Stimulated activated naive CD8-positive, alpha-beta T cell treated with anti-CD3 and anti-CD28 coated beads, Interleukin-15, amount 100 ng/mL, for 72 hours (primary cell): ENCODE results near the gene PDZD2.
A peak's percentile ranks its signal among the peaks of the same experiment; 100 is the strongest.

Experiments
- ATAC-seq: fragments of 150-1000 bp; cut with Tn5 transposase; 2 replicates; pipeline ENCODE4 v1.10.0; 2021; ENCODE audit warnings: mild to moderate bottlenecking, moderate library complexity
- DNase-seq, 2 donors: peaks; one replicate each; pipeline ENCODE4 v3.0.0; 2021 to 2022
- H3K27ac Mint-ChIP-seq, 2 donors: one replicate each; pipeline ENCODE4 v1.8.0; 2022; ENCODE audit warnings: mild to moderate bottlenecking in 2 of 2, mixed read lengths in 2 of 2, moderate library complexity in 2 of 2
- H3K27me3 Mint-ChIP-seq: one replicate; pipeline ENCODE4 v1.8.0; 2022; ENCODE audit warnings: mixed read lengths
- H3K4me1 Mint-ChIP-seq: one replicate; pipeline ENCODE4 v1.8.0; 2022; ENCODE audit warnings: mild to moderate bottlenecking, mixed read lengths
- H3K4me3 Mint-ChIP-seq, 2 donors: one replicate each; pipeline ENCODE4 v1.8.0; 2022; ENCODE audit warnings: mild to moderate bottlenecking in 2 of 2, mixed read lengths in 2 of 2, moderate library complexity in 1 of 2
- H3K9me3 Mint-ChIP-seq, 2 donors: one replicate each; pipeline ENCODE4 v1.8.0; 2022; ENCODE audit warnings: mixed read lengths in 2 of 2

PDZD2 gene

DNA sequence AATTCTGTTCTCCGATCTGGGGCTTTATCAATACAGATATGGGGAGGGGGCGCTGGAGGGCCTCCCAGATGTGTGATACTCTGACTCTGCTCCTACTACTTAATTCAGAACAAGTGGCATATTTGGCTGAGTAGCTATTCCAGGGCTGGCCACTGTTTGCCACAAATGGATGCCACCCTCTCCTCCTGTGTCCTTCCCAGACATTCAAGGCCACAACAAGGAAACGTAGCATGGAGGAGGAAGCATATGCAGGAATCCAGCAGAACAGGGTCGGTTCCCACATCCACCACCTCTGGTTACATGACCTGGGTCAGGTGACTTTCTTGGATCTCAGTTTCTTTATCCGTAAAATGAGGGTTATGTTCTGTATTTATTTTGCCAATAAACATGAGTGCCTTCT, 404.2 kb downstream of the PDZD2 start:
- H3K4me1 Mint-ChIP-seq = no peaks in the 10 kb centered on the region
- H3K4me3 Mint-ChIP-seq = no peak overlapping the region
- no peaks in the 10 kb centered on the region for H3K9me3 Mint-ChIP-seq
- DNase-seq (no peak), ATAC-seq (no peak)
- no peak overlapping the region for H3K27ac Mint-ChIP-seq
- H3K27me3 Mint-ChIP-seq = no peaks in the 10 kb centered on the region

DNA sequence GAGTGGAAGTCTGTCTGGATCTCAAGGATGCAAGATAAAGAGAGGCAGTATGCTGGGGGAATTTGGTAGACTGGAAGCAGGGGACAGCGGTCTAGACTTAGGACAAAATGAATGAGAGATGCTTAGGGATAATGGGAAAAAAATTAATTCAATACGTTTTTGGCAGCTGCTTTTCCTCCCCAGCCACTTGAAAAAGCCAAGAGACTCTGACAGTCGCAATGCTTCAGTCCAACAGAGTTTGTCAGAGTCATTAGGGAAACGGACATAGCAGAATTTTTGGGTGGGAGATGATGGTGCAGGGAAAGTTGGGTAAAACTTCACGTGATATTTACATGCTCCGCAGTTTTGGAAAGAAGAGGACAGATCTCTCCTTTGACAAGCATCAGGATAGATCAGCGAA, 405.5 kb downstream of the PDZD2 start:
- Mint-ChIP-seq H3K27me3 (no peaks in the 10 kb centered on the region), H3K4me1 (no peaks in the 10 kb centered on the region), H3K4me3 (no peak overlapping the region), H3K27ac (no peak overlapping the region), H3K9me3 (no peaks in the 10 kb centered on the region)
- DNase-seq (no peak), ATAC-seq (no peak)

DNA sequence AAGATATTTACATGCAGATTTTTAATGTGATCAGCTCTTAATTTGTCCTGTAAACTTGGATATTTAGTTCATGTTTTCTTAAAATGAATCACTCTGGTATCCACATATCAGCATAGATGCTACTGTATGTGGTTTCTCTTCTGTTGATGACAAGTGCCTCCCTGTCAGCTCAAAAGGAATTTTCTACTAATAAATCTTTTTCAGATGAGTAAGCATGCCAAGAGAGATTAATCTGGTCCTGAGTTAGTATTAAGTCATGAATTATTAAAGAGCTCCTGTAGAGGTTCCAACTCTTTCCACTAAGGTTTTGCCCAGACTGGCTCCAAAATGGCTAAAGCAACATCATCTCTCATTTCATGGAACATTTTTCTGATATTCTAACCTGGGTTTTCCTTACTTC, 406.0 kb downstream of the PDZD2 start:
- Mint-ChIP-seq H3K9me3 (no peaks in the 10 kb centered on the region), H3K4me3 (no peak overlapping the region), H3K4me1 (no peaks in the 10 kb centered on the region), H3K27ac (no peak overlapping the region), H3K27me3 (no peaks in the 10 kb centered on the region)
- DNase-seq (no peak), ATAC-seq (no peak)

DNA sequence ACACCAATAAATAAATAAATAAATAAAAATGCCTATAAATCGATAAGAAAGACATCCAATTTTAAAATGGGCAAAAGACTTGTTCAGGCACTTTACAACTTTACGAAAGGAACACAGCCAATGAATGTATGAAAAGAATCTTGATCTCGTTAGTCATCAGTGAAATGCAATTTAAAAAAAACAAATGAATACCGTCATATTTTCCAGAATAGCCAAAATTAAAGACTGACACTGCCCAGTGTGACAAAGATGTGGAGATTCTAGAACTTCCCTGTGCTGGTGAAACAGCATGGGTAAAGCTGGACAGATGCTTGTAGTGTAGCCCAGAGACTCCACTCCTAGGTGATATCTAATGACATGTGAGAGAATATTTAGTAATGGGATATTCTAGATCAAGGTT, 408.1 kb downstream of the PDZD2 start:
- no peaks in the 10 kb centered on the region for H3K4me1 Mint-ChIP-seq
- ATAC-seq = no peak
- no peaks in the 10 kb centered on the region for H3K9me3 Mint-ChIP-seq
- no peaks in the 10 kb centered on the region for H3K27me3 Mint-ChIP-seq
- no peak overlapping the region for H3K4me3 Mint-ChIP-seq
- no peak overlapping the region for H3K27ac Mint-ChIP-seq
- no peak for DNase-seq

DNA sequence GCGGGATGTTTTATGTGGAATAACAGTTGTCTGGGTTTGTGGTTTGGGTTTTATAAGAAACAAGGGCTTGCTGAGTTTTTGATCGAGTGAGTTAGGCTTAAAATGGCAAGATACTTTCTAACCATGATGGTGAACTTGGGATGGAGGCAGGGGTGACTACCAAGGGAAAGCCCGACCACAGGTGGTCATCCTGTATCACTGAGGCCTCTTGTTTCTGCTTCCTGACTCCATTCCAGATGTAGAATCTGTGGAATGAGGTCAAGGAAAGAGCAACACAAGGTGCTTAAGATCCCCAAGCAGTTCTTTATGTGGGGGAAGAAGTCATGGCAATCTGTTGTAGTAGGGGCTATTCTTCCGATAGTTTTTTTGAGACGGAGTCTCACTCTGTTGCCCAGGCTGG, 412.9 kb downstream of the PDZD2 start:
- DNase-seq (no peak), ATAC-seq (no peak)
- Mint-ChIP-seq H3K9me3 (no peaks in the 10 kb centered on the region), H3K4me3 (no peak overlapping the region), H3K4me1 (no peaks in the 10 kb centered on the region), H3K27me3 (no peaks in the 10 kb centered on the region), H3K27ac (no peak overlapping the region)

DNA sequence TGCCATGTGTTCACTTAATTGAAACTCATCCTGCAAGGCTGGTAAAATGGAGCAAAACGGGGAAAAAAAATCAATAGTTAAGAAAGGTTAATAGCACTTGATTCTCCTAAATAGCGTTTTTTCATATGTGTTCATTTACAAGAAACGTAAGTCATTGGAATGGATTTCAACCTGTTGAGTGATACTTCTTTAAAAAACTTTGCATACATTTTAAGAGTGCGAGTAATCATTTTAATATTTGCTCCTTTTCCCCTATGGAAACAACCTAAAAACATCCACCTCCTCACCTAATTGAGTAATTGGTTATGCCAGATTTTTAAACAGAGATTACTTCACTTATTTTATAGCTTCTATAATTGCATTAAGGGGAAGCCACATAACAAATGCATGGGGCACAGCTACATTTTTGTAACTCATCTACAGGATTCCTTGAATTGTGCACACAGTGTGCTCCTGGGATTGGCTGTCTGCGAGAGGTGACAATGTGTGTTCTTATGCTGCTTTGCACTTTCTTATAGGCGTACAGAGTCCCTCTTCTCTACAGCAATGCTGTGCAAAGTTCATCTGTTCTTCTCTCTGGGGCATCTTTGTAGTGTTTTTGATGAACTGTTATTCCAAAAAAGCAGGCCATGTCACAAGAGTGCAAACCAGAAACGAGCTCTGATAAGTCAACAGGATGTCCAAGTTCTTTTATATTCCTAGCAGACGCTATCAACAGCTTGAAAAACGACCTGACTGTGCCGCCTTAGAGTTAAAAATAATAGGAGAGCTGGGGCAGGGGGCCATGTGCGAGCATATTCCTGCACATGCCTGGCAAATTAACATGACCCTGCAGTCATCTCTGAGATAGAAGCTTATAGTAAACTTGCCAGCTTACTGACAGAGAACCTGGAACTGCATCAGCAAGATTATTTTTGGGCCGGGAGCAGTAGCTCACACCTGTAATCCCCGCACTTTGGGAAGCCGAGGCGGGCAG, 417.2 kb downstream of the PDZD2 start:
- no peak for DNase-seq
- H3K27ac Mint-ChIP-seq = no peak overlapping the region
- no peak for ATAC-seq
- no peak overlapping the region for H3K4me3 Mint-ChIP-seq
- H3K4me1 Mint-ChIP-seq = no peaks in the 10 kb centered on the region
- H3K27me3 Mint-ChIP-seq = no peaks in the 10 kb centered on the region
- no peaks in the 10 kb centered on the region for H3K9me3 Mint-ChIP-seq

DNA sequence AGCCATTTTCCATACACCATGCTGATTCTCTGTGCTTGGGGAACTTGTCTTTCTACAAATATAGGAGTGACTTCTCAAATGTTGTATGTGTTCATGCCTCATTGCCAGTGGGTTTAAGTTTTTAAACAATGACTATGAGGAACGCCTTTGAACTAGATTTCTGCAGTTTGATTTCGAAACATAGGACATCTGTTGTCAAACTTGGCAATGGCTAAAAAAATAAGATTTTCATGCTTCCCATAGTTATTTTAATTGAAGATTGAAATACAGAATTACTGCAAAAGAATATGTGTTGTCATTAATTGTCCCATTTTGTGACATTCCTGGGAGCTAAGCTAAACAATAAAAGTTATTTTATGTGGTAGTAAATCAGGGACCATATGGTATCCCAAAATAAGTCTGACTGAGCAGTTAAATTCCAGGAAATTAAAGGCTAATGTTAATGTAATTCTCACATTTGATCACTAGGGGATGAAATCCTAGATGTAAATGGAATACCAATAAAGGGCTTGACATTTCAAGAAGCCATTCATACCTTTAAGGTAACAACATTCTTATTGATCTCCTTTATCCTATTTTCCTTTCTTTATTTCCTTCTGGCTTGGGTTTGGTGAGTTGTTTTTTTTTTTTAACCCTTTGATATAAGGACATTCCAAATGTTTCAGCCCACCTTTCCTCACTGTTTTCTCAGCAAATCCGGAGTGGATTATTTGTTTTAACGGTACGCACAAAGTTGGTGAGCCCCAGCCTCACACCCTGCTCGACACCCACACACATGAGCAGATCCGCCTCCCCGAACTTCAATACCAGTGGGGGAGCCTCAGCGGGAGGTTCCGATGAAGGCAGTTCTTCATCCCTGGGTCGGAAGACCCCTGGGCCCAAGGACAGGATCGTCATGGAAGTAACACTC, 418.5 kb downstream of the PDZD2 start:
- Mint-ChIP-seq H3K4me1 (no peaks in the 10 kb centered on the region), H3K27ac (no peak overlapping the region), H3K9me3 (no peaks in the 10 kb centered on the region), H3K4me3 (no peak overlapping the region), H3K27me3 (no peaks in the 10 kb centered on the region)
- no peak for DNase-seq
- no peak for ATAC-seq

DNA sequence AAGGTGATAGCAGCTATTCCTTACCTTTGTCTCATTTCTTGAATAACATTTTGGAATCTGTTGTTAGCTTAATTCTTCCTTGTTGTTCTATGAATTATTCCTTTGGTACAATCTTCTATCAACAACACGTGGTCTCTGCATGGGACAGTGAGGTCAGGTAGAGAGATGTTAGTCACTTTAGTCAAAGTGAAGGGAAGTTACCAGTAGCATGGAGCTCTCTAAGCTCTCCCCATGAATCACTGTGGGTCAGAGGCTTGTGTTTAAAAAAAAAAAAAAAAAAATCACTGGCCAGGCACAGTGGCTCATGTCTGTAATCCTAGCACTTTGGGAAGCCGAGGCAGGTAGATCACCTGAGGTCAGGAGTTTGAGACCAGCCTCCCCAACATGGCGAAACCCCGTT, 419.2 kb downstream of the PDZD2 start:
- no peak for ATAC-seq
- Mint-ChIP-seq H3K9me3 (no peaks in the 10 kb centered on the region), H3K4me3 (no peak overlapping the region), H3K27ac (no peak overlapping the region), H3K4me1 (no peaks in the 10 kb centered on the region), H3K27me3 (no peaks in the 10 kb centered on the region)
- DNase-seq = no peak

DNA sequence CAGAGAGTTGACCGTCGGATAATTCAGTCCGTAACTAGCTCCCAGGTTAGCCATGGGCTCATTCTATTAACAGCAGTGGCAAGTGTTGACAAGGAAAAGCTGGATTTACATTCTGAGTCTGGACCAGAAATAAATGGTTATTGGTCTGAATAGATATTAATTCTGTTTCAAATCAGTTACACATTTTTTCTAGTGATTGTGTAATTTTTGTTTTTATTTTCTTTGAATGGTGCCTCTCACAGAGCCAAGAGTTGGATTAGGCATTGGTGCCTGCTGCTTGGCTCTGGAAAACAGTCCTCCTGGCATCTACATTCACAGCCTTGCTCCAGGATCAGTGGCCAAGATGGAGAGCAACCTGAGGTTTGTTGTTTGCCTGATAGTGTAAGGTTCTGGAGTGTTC, 420.1 kb downstream of the PDZD2 start:
- H3K9me3 Mint-ChIP-seq = no peaks in the 10 kb centered on the region
- DNase-seq (no peak), ATAC-seq (no peak)
- H3K4me3 Mint-ChIP-seq = no peak overlapping the region
- H3K27me3 Mint-ChIP-seq = no peaks in the 10 kb centered on the region
- no peak overlapping the region for H3K27ac Mint-ChIP-seq
- no peaks in the 10 kb centered on the region for H3K4me1 Mint-ChIP-seq

DNA sequence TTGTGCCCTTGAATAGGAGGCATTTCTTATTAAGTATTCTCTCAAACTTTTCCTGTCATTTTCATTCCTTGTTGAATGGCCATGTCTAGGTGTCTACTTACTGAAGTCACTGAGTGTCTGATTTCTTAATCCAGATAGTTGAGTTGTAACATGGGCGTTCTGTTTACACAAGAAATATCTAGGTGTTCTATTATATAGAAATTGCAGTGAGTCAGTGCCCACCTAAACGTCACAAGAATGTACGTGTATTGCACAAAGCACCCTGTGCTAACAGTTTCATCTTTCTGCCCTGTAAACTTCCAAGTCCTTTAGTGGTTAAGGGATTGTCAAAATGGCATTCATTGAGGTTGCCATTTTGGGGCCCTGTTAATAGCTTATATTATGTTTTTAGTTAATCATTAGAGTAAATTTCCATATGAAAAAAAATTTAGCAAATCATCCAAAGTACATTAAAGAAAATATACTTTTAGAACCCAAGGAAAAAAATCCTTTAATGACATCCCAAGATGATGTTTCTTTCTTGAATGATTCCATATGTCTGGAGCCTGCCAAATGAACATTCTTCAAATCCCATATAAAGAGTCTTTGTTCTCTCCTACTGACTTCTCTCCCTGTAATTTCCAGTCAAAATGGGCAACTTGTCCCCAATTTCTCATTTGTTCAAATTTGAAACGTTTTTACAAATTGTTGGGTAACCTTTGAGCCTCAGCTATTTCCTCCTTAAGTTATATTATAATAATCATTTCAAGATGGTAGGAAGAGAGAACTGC, 421.0 kb downstream of the PDZD2 start:
- no peaks in the 10 kb centered on the region for H3K27me3 Mint-ChIP-seq
- DNase-seq (no peak), ATAC-seq (no peak)
- no peaks in the 10 kb centered on the region for H3K4me1 Mint-ChIP-seq
- H3K27ac Mint-ChIP-seq = no peak overlapping the region
- H3K9me3 Mint-ChIP-seq = no peaks in the 10 kb centered on the region
- H3K4me3 Mint-ChIP-seq = no peak overlapping the region

DNA sequence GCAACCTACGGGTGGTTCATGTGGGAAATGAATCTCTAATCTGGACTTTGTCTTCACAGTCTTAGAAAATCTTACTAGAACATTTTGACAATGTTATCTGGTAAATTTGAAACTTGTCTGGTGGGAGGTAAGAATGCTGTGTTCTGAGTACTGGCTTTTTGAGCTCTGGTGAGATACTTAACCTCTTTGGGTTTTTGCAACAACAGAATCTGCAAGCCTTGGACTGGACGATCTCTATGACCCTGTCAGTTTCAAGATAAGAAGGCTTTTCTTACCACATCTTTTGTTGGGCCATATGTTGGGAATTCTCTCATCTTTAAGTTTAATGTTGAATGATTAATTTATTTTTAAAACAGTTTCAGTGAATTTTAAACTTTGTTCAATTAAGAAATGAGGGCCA, 422.3 kb downstream of the PDZD2 start:
- DNase-seq (no peak), ATAC-seq (no peak)
- H3K27me3 Mint-ChIP-seq = no peaks in the 10 kb centered on the region
- no peak overlapping the region for H3K27ac Mint-ChIP-seq
- H3K4me3 Mint-ChIP-seq = no peak overlapping the region
- no peaks in the 10 kb centered on the region for H3K4me1 Mint-ChIP-seq
- H3K9me3 Mint-ChIP-seq = no peaks in the 10 kb centered on the region

DNA sequence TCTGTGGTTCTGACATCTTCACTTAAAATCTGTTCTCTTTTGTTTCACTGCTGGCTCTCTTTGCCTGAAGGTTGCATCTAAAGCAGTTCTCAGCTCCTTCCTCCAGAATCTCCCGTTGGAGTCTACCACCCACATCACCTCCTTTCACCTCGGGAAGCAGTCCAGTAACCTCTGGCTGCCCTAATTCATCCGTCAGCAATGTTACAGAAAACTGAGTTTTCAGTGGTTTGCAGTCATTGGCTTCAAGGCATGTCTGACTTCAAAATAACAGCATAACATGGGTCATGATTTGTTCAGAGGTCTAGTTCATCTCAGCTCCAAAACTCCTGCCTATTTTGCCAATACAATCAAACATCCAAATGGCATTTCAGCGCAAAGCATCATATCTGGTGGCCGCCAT, 427.5 kb downstream of the PDZD2 start:
- H3K4me1 Mint-ChIP-seq = no peaks in the 10 kb centered on the region
- H3K9me3 Mint-ChIP-seq = no peaks in the 10 kb centered on the region
- DNase-seq (no peak), ATAC-seq (no peak)
- peak overlapping the region in 1 of 2 donors; percentile 16 for H3K27ac Mint-ChIP-seq
- H3K4me3 Mint-ChIP-seq = no peak overlapping the region
- no peaks in the 10 kb centered on the region for H3K27me3 Mint-ChIP-seq

DNA sequence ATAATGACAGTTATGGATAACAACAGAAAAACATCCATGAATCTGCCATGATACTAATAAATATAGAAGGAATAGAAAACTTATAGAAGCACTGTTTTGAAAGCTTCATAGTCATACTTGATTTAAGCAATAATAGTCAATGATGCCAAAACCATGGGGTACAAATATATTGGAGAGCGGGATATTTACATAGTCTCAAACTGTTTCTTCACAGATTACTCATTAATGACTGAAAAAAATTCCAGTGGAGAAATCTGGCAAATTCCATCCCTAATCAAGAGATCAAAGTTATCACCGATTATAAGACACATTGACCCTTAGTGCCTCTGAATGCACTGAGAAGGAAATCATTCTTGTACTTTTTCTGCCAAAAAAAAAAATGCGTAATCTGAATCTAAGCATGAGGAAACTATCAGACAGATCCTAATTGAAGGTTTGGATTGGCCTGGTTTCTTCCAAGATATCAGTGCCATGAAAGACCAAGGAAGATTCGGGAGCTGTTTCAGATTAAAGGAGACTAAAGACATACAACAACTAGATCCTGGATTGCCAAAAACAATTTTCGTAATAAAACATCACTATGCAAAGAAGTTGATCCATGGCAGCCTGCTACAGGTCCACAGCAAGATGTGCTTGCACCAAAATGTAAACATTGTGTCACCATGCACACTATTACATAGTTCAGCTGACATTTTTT, 429.0 kb downstream of the PDZD2 start:
- H3K4me3 Mint-ChIP-seq = no peak overlapping the region
- ATAC-seq = no peak
- H3K9me3 Mint-ChIP-seq = no peaks in the 10 kb centered on the region
- no peaks in the 10 kb centered on the region for H3K4me1 Mint-ChIP-seq
- H3K27me3 Mint-ChIP-seq = no peaks in the 10 kb centered on the region
- no peak for DNase-seq
- no peak overlapping the region for H3K27ac Mint-ChIP-seq

DNA sequence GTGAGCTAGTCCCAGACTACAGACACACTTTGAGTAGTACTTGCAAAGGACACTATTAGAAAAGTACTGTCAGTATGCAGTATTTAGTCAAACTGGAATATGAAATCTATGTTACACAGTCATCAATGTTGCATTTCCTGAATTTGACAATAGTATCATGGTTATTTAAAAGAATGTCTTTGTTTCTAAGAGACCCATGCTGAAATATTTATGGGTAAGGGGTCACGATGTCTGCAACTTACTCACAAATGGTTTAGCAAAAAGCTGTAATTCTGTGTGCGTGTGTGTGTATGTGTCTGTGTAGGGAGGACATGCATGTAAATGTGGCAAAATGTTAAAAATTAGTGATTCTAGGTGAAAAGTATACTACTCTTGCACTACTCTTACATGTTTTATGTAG, 429.6 kb downstream of the PDZD2 start:
- Mint-ChIP-seq H3K4me3 (no peak overlapping the region), H3K27ac (no peak overlapping the region), H3K9me3 (no peaks in the 10 kb centered on the region), H3K4me1 (no peaks in the 10 kb centered on the region), H3K27me3 (no peaks in the 10 kb centered on the region)
- DNase-seq (no peak), ATAC-seq (no peak)

DNA sequence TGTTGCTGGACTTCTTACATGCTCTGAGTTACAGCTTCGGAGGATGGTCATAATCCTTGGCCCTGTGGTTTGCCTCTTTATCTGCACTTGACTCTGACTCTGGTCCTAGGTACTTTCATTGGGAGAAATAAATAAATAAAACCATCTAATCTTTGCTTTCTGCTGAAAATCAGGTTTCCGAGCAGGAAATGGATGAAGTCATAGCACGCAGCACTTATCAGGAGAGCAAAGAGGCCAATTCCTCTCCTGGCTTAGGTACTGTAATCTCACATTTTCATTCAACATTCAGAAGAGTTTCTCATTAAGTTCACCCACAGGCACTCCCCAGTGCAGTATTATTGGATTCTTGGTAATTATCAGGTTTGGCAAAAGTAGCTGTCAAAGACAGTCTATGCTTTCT, 430.5 kb downstream of the PDZD2 start:
- no peak for DNase-seq
- no peaks in the 10 kb centered on the region for H3K27me3 Mint-ChIP-seq

More for the DNA sequence above, 430.5 kb downstream of the PDZD2 start:
- Mint-ChIP-seq H3K9me3 (no peaks in the 10 kb centered on the region), H3K4me3 (no peak overlapping the region), H3K4me1 (no peaks in the 10 kb centered on the region), H3K27ac (no peak overlapping the region)
- no peak for ATAC-seq
